Hepatocyte (in vitro differentiated cells): ENCODE data around the gene GAS5.

Source experiments
- EZH2 ChIP-seq: fragments of 200-600 bp; sonication (generic); IDR thresholded peaks from 2 replicates; pipeline ENCODE4 v1.6.1; 2016; ENCODE audit warnings: antibody characterized with exemption, mild to moderate bottlenecking, borderline replicate concordance
- TF ChIP-seq, protein P1 (sequence below): fragments of 200-600 bp; sonication (generic); IDR thresholded peaks from 2 replicates; pipeline ENCODE4 v1.5.1; 2016; ENCODE audit warnings: antibody characterized with exemption, mild to moderate bottlenecking; ENCODE audit not compliant: poor library complexity

DNA sequence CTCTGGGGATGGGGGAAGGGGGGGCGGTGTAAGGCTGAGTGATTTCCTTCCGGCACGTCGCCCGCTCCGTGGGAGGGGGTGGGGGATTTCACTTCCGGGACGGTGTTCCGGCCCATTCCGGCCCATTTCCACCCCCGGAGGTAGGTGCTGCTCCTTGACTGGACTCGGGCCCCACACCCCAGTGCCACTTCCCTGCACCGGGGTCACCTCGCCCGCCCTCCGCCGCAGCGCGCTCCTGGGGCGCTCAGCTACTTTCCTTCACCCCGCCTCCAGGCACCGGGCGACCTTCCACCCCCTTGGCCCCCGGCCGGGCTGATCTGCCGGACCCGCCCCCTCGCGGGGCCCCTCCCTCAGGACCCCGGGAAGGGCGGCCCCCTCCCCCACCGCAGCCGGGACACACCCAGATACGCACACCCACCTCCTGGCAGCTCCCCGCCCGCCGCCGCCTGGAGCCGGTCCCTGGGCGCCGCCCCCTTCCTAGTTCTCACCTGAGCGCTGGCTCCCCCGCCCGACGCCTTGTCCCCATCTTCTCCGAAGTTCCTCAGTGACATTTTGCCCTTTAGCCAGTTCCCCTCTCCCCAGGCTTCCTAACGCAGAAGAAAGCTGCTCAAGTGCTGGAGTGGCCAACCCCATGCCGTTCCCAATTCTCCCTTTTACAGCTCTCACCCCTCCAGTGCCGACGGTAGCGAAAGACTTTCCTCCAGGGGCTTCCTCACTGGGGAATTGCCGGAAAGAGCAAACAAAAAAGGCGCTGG lies 654 bp upstream of the GAS5 start, which contains the start of gene ZBTB37:
- TF ChIP-seq, protein P1, sequence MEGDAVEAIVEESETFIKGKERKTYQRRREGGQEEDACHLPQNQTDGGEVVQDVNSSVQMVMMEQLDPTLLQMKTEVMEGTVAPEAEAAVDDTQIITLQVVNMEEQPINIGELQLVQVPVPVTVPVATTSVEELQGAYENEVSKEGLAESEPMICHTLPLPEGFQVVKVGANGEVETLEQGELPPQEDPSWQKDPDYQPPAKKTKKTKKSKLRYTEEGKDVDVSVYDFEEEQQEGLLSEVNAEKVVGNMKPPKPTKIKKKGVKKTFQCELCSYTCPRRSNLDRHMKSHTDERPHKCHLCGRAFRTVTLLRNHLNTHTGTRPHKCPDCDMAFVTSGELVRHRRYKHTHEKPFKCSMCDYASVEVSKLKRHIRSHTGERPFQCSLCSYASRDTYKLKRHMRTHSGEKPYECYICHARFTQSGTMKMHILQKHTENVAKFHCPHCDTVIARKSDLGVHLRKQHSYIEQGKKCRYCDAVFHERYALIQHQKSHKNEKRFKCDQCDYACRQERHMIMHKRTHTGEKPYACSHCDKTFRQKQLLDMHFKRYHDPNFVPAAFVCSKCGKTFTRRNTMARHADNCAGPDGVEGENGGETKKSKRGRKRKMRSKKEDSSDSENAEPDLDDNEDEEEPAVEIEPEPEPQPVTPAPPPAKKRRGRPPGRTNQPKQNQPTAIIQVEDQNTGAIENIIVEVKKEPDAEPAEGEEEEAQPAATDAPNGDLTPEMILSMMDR, result no peak
- TF ChIP-seq EZH2, result no peak
